HEK293 (cell line): ENCODE results near the gene LAMB1.

Experiments
- CTCF ChIA-PET: fragments of 350-600 bp; formaldehyde crosslinking; extraction: SDS; loops from one replicate; lab custom pipeline; 2021; ENCODE audit warnings: antibody characterized with exemption; lab: Yijun Ruan, JAX
- POLR2A ChIA-PET: fragments of 300-600 bp; formaldehyde crosslinking; extraction: SDS; loops from one replicate; lab custom pipeline; 2020; ENCODE audit warnings: antibody characterized with exemption, inconsistent platforms; lab: Yijun Ruan, JAX
- H3K27ac ChIP-seq: fragments of 200-500 bp; sonication (Bioruptor generic); 2 replicates; pipeline ENCODE4 v1.5.1; 2014; ENCODE audit warnings: low read depth, low read length, control low read depth, inconsistent platforms; ENCODE audit errors: extremely low read depth
- H3K36me3 ChIP-seq, 2 experiments: fragments of 200-500 bp in 1 of 2; sonication (Bioruptor generic) in 1 of 2; 1 replicate in 1 of 2; 2 replicates in 1 of 2; pipeline ENCODE4 v1.5.1; 2014 to 2017; ENCODE audit warnings: inconsistent platforms in 2 of 2, low read length in 2 of 2; ENCODE audit not compliant: control insufficient read depth in 2 of 2, insufficient read depth in 1 of 2
- H3K4me1 ChIP-seq: fragments of 200-500 bp; sonication (Bioruptor generic); 2 replicates; pipeline ENCODE4 v1.5.1; 2014; ENCODE audit warnings: mild to moderate bottlenecking, low read length, inconsistent platforms; ENCODE audit not compliant: control insufficient read depth, insufficient read depth
- H3K4me3 ChIP-seq: 2 replicates; pipeline ENCODE4 v1.5.1; 2011; ENCODE audit warnings: low read depth, mild to moderate bottlenecking, control low read depth, low read length, moderate library complexity
- H3K9me3 ChIP-seq: fragments of 200-500 bp; sonication (Bioruptor generic); 2 replicates; pipeline ENCODE4 v1.5.1; 2014; ENCODE audit warnings: low read depth, low read length, inconsistent platforms; ENCODE audit not compliant: control insufficient read depth, insufficient read depth
- BCL11A ChIP-seq: fragments of 450-650 bp; formaldehyde crosslinking; IDR thresholded peaks from 2 replicates; pipeline ENCODE4 v1.5.1; 2016; ENCODE audit warnings: low read depth, missing biosample characterization, missing genetic modification characterization
- BCL11B ChIP-seq: fragments of 450-650 bp; formaldehyde crosslinking; IDR thresholded peaks from 2 replicates; pipeline ENCODE4 v1.5.1; 2016; ENCODE audit warnings: low read depth, missing biosample characterization, missing genetic modification characterization
- HOXA7 ChIP-seq: sonication (generic); formaldehyde crosslinking; IDR thresholded peaks from 2 replicates; pipeline ENCODE4 v1.8.1; 2022; ENCODE audit warnings: missing genetic modification reagents, borderline replicate concordance
- INSM2 ChIP-seq: fragments of 450-650 bp; formaldehyde crosslinking; IDR thresholded peaks from 2 replicates; pipeline ENCODE4 v1.5.1; 2016; ENCODE audit warnings: missing biosample characterization, missing genetic modification characterization
- REST ChIP-seq: fragments of 450-650 bp; formaldehyde crosslinking; IDR thresholded peaks from 2 replicates; pipeline ENCODE4 v1.5.1; 2016; ENCODE audit warnings: missing biosample characterization, missing genetic modification characterization
- ZBTB10 ChIP-seq: fragments of 450-650 bp; formaldehyde crosslinking; IDR thresholded peaks from 2 replicates; pipeline ENCODE4 v1.5.1; 2016; ENCODE audit warnings: missing biosample characterization, missing genetic modification characterization
- ZBTB6 ChIP-seq: fragments of 450-650 bp; formaldehyde crosslinking; IDR thresholded peaks from 2 replicates; pipeline ENCODE4 v1.5.1; 2017; ENCODE audit warnings: missing biosample characterization, missing genetic modification characterization
- ZNF10 ChIP-seq: fragments of 450-650 bp; formaldehyde crosslinking; IDR thresholded peaks from 2 replicates; pipeline ENCODE4 v1.5.1; 2017; ENCODE audit warnings: missing biosample characterization, missing genetic modification characterization
- ZNF202 ChIP-seq: fragments of 450-650 bp; formaldehyde crosslinking; IDR thresholded peaks from 2 replicates; pipeline ENCODE4 v1.5.1; 2016; ENCODE audit warnings: missing biosample characterization, missing genetic modification characterization, borderline replicate concordance
- ZNF24 ChIP-seq: fragments of 450-650 bp; formaldehyde crosslinking; IDR thresholded peaks from 2 replicates; pipeline ENCODE4 v1.5.1; 2016; ENCODE audit warnings: missing biosample characterization, missing genetic modification characterization
- ZNF274 ChIP-seq, 2 experiments: fragments of 200-500 bp in 1 of 2; fragments of 450-650 bp in 1 of 2; sonication (Bioruptor generic) in 1 of 2; formaldehyde crosslinking in 1 of 2; IDR thresholded peaks; 2 replicates each; pipeline versions ENCODE4 v1.5.1 to v1.6.1; 2014 to 2016; ENCODE audit warnings: borderline replicate concordance in 1 of 2, inconsistent platforms in 1 of 2, low read length in 1 of 2, missing biosample characterization in 1 of 2, missing genetic modification characterization in 1 of 2
- ZNF324 ChIP-seq: fragments of 450-650 bp; formaldehyde crosslinking; IDR thresholded peaks from 2 replicates; pipeline ENCODE4 v1.5.1; 2016; ENCODE audit warnings: missing biosample characterization, missing genetic modification characterization
- ZNF354C ChIP-seq: fragments of 450-650 bp; formaldehyde crosslinking; IDR thresholded peaks from 2 replicates; pipeline ENCODE4 v1.5.1; 2016; ENCODE audit warnings: missing biosample characterization, missing genetic modification characterization, low read depth, borderline replicate concordance
- ZNF398 ChIP-seq: fragments of 450-650 bp; formaldehyde crosslinking; IDR thresholded peaks from 2 replicates; pipeline ENCODE4 v1.5.1; 2017; ENCODE audit warnings: missing biosample characterization, missing genetic modification characterization
- ZNF558 ChIP-seq: fragments of 450-650 bp; formaldehyde crosslinking; IDR thresholded peaks from 2 replicates; pipeline ENCODE4 v1.5.1; 2016; ENCODE audit warnings: missing biosample characterization, missing genetic modification characterization
- ZNF561 ChIP-seq: fragments of 450-650 bp; IDR thresholded peaks from 2 replicates; pipeline ENCODE4 v1.5.1; 2018; ENCODE audit warnings: missing biosample characterization, missing genetic modification characterization, borderline replicate concordance
- ZNF580 ChIP-seq: fragments of 450-650 bp; formaldehyde crosslinking; IDR thresholded peaks from 2 replicates; pipeline ENCODE4 v1.5.1; 2016; ENCODE audit warnings: missing biosample characterization, missing genetic modification characterization
- ZNF776 ChIP-seq: fragments of 450-650 bp; formaldehyde crosslinking; IDR thresholded peaks from 2 replicates; pipeline ENCODE4 v1.5.0; 2017; ENCODE audit warnings: missing biosample characterization, missing genetic modification characterization, borderline replicate concordance
- ZNF830 ChIP-seq: fragments of 450-650 bp; IDR thresholded peaks from 2 replicates; pipeline ENCODE4 v1.5.0; 2018; ENCODE audit warnings: missing biosample characterization, missing genetic modification characterization, low read depth, mild to moderate bottlenecking, moderate library complexity
- ZNF837 ChIP-seq: fragments of 450-650 bp; formaldehyde crosslinking; IDR thresholded peaks from 2 replicates; pipeline ENCODE4 v1.5.1; 2016; ENCODE audit warnings: missing biosample characterization, missing genetic modification characterization
- ZNF843 ChIP-seq: fragments of 450-650 bp; formaldehyde crosslinking; IDR thresholded peaks from 2 replicates; pipeline ENCODE4 v1.5.1; 2016; ENCODE audit warnings: missing biosample characterization, missing genetic modification characterization
- ZXDB ChIP-seq: fragments of 450-650 bp; formaldehyde crosslinking; IDR thresholded peaks from 2 replicates; pipeline ENCODE4 v1.5.1; 2016; ENCODE audit warnings: missing biosample characterization, missing genetic modification characterization

LAMB1 gene

GRCh38 chr7:108026647-108027046 lies 23.7 kb upstream of the LAMB1 start:
- H3K4me1 ChIP-seq: no peaks in the 10 kb centered on the region; the same call in 1 of the 2 replicates
- H3K27ac ChIP-seq: no peak overlapping the region
- ChIA-PET POLR2A (no interaction called here), CTCF (interaction anchor here (1.0 kb wide), 1 partner anchor 10 kb away, joined by 4 read pairs; no protein-coding TSS in a partner anchor)
- H3K4me3 ChIP-seq: no peak overlapping the region
- no peak for TF ChIP-seq ZBTB10 (tag by site-specific recombination)
- 0 out of 2 replicates have a peak, but pooled peaks have one; percentile 22 for TF ChIP-seq ZXDB (tag by site-specific recombination)
- TF ChIP-seq BCL11B (tag by site-specific recombination): no peak
- TF ChIP-seq, all 188 proteins: peak for 1
- Histone ChIP-seq H3K36me3 (no peaks in the 10 kb centered on the region), H3K9me3 (no peaks in the 10 kb centered on the region)

GRCh38 chr7:108026116-108026515 lies 23.2 kb upstream of the LAMB1 start:
- no peaks in the 10 kb centered on the region; the same call in 1 of the 2 replicates for H3K4me1 ChIP-seq
- H3K9me3 ChIP-seq: no peaks in the 10 kb centered on the region
- no peaks in the 10 kb centered on the region for H3K36me3 ChIP-seq
- CTCF ChIA-PET: no interaction called here
- no peak overlapping the region for H3K4me3 ChIP-seq
- no peak overlapping the region for H3K27ac ChIP-seq
- POLR2A ChIA-PET: no interaction called here
- TF ChIP-seq ZNF830 (tag by site-specific recombination): no peak
- no peak for TF ChIP-seq ZNF580
- no peak for TF ChIP-seq ZNF558 (tag by site-specific recombination)
- TF ChIP-seq ZNF837 (tag by site-specific recombination): no peak
- TF ChIP-seq ZNF10 (tag by site-specific recombination): no peak
- TF ChIP-seq ZNF843: no peak
- no peak for TF ChIP-seq BCL11A
- TF ChIP-seq ZNF202 (tag by site-specific recombination): no peak
- no peak for TF ChIP-seq ZNF398 (tag by site-specific recombination)
- TF ChIP-seq ZNF776 (tag by site-specific recombination): no peak
- no peak for TF ChIP-seq ZNF354C (tag by site-specific recombination)
- TF ChIP-seq ZBTB6: no peak
- TF ChIP-seq ZNF324 (tag by site-specific recombination): no peak
- TF ChIP-seq REST (tag by site-specific recombination): no peak
- no peak for TF ChIP-seq HOXA7 (CRISPR knock-in tag)
- no peak for TF ChIP-seq INSM2 (tag by site-specific recombination)
- TF ChIP-seq ZNF274 (IDR thresholded peaks at IDR 0.05; ENCODE audit: low read length): no peak
- no peak for TF ChIP-seq ZNF274 (tag by site-specific recombination; IDR thresholded peaks at IDR 0.05; ENCODE audit: borderline replicate concordance)
- no peak for TF ChIP-seq ZNF561 (tag by site-specific recombination)
- TF ChIP-seq ZNF24: no peak
